ENCODE measurements around the gene PNPLA7. TPM values are rescaled to one million over a fixed set of nuclear protein-coding genes. Genes with fewer than 3 reads are reported as not detected.
A peak's percentile ranks its signal among the peaks of the same experiment; 100 is the strongest.

PNPLA7 gene
- total and polyA plus RNA-seq, 2 donors (not counting 1 experiment from before 2014, with no cell fraction given), result 18.7 to 29.9 TPM

- POLR2A ChIA-PET, result interaction anchor here (0.6 to 2.2 kb wide), 2 partner anchors 37 to 179 kb away, joined by 3 to 13 read pairs; partner anchors contain the start of genes EXD3 and NOXA1
- peaks cover 39 to 45% of the 10 kb centered on the region in 2 donors for H3K4me1 ChIP-seq (ENCODE audit: control insufficient read depth in 2 of 2, insufficient read depth in 2 of 2, low read length in 2 of 2)
- H3K36me3 ChIP-seq (replicated peaks in 1 of 2; ENCODE audit: control extremely low read depth in 1 of 2, control insufficient read depth in 1 of 2, extremely low read depth in 1 of 2, insufficient read depth in 2 of 2, low read length in 1 of 2), result peaks cover 0 to 3% of the 10 kb centered on the region in 2 experiments
- peaks cover 25% of the 10 kb centered on the region for H3K4me1 Mint-ChIP-seq
- DNase-seq (peak; percentile 43), ATAC-seq (ENCODE audit: low read depth) (no peak)
- peak overlapping the region; percentile 99 for H3K4me2 ChIP-seq (replicated peaks; ENCODE audit: low read depth, low read length, poor library complexity, severe bottlenecking)
- peaks cover 9% of the 10 kb centered on the region for H4K20me1 ChIP-seq (ENCODE audit: control insufficient read depth, insufficient read depth, low read length, poor library complexity, severe bottlenecking)
- H3K27me3 Mint-ChIP-seq, result no peaks in the 10 kb centered on the region
- H3K9me3 Mint-ChIP-seq (ENCODE audit: insufficient read depth), result no peaks in the 10 kb centered on the region
- TF ChIP-seq CTCF (IDR thresholded peaks at IDR 0.05) (no peak), EZH2 (IDR thresholded peaks at IDR 0.05; ENCODE audit: borderline replicate concordance, insufficient read depth, low read depth, low read length, poor library complexity, severe bottlenecking) (no peak)
- H3K9ac ChIP-seq (ENCODE audit: low read length), result no peak overlapping the region
- CTCF ChIA-PET, result no interaction called here
- no peak overlapping the region for H3K27ac ChIP-seq (ENCODE audit: low read length in 2 of 2)
- intact Hi-C loops (cut with micrococcal nuclease), result no loop called here
- peaks cover 6% of the 10 kb centered on the region for H3K79me2 ChIP-seq (ENCODE audit: control insufficient read depth, insufficient read depth, low read length)
- 97% methylated on average over 28 of the region's 31 CpGs for WGBS (ENCODE audit: insufficient coverage)
- H3K4me3 ChIP-seq (ENCODE audit: control extremely low read depth in 1 of 5, extremely low read depth in 1 of 5, insufficient read depth in 1 of 5, low read depth in 2 of 5, low read length in 4 of 5), result peak overlapping the region in 1 of 5 experiments; percentile 52
- no peaks in the 10 kb centered on the region for H3K27me3 ChIP-seq (replicated peaks in 1 of 4; ENCODE audit: control extremely low read depth in 1 of 4, control insufficient read depth in 3 of 4, insufficient read depth in 4 of 4, low read length in 3 of 4)
- H3K4me3 Mint-ChIP-seq, result peak overlapping the region; percentile 37
- H3K27ac Mint-ChIP-seq, result peak overlapping the region; percentile 59
- no peak overlapping the region for H2AFZ ChIP-seq (ENCODE audit: insufficient read depth, low read depth, low read length, poor library complexity, severe bottlenecking)
- H3K9me3 ChIP-seq (ENCODE audit: control extremely low read depth in 1 of 3, control insufficient read depth in 2 of 3, insufficient read depth in 1 of 3, low read length in 2 of 3), result peaks cover 0 to 4% (median 0%) of the 10 kb centered on the region in 3 donors
Measured at GRCh38 chr9:137460363-137461315, 89.6 kb downstream of the PNPLA7 start.

Data from B cell (primary cell).